HepG2 (cell line): ENCODE data around the gene IRX2. TPM values are rescaled to one million over a fixed set of nuclear protein-coding genes. Genes with fewer than 3 reads are reported as not detected.

Experiments
- ATAC-seq: fragments of 200-7000 bp; cut with Tn5 transposase; 3 replicates; pipeline ENCODE4 v1.9.1; 2020; ENCODE audit warnings: mild to moderate bottlenecking, moderate library complexity
- BruUV-seq: library from RNA; stranded (reverse); fragments of 400-500 nt; replicated peaks from 2 replicates; lab custom pipeline; 2021; lab: Mats Ljungman, UMichigan
- CTCF ChIA-PET: fragments of 300-600 bp; formaldehyde crosslinking; extraction: SDS; loops from one replicate; lab custom pipeline; 2021; ENCODE audit warnings: low total read pairs, inconsistent platforms, low intra/inter-chr PET ratio; lab: Yijun Ruan, JAX
- POLR2A ChIA-PET: fragments of 350-600 bp; sonication (Branson Sonifier 250); formaldehyde crosslinking; loops from one replicate; lab custom pipeline; 2020; ENCODE audit warnings: antibody characterized with exemption, inconsistent platforms; lab: Yijun Ruan, JAX
- DNase-seq: peaks from one replicate; pipeline ENCODE4 v3.0.0-alpha.2; 2015; ENCODE audit warnings: low spot score
- FAIRE-seq: peaks from 3 replicates; lab custom pipeline; 2011; peaks lifted over from hg19 to GRCh38; lab: Jason Lieb, UNC
- H2AFZ ChIP-seq: one replicate; pipeline ENCODE4 v1.6.1; 2011; ENCODE audit warnings: low read length, inconsistent platforms
- H3K27ac ChIP-seq: fragments of 300-600 bp; 3 replicates; pipeline ENCODE4 v1.8.0; 2011; ENCODE audit warnings: mixed run types, mild to moderate bottlenecking, mixed read lengths, low read length, inconsistent platforms; ENCODE audit not compliant: insufficient read depth; ENCODE audit errors: extremely low read length
- H3K27me3 ChIP-seq, 2 experiments: fragments of 200-600 bp in 1 of 2; 2 replicates in 1 of 2; 3 replicates in 1 of 2; pipeline versions ENCODE4 v1.6.0 to v1.8.0; 2011; ENCODE audit warnings: low read length in 2 of 2, mild to moderate bottlenecking in 2 of 2, moderate library complexity in 2 of 2, inconsistent platforms in 1 of 2; ENCODE audit not compliant: insufficient read depth in 2 of 2, control insufficient read depth in 1 of 2
- H3K36me3 ChIP-seq, 2 experiments: fragments of 200-600 bp in 1 of 2; replicated peaks in 1 of 2; 2 replicates in 1 of 2; 3 replicates in 1 of 2; pipeline versions ENCODE4 v1.5.1 to v1.8.0; 2011; ENCODE audit warnings: low read length in 2 of 2, inconsistent platforms in 1 of 2; ENCODE audit not compliant: insufficient read depth in 2 of 2, control insufficient read depth in 1 of 2
- H3K4me1 ChIP-seq: 2 replicates; pipeline ENCODE4 v1.5.1; 2012; ENCODE audit warnings: low read length, inconsistent platforms; ENCODE audit not compliant: insufficient read depth
- H3K4me2 ChIP-seq: 2 replicates; pipeline ENCODE4 v1.6.0; 2011; ENCODE audit warnings: low read depth, low read length, inconsistent platforms
- H3K4me3 ChIP-seq, 3 experiments: fragments of 200-600 bp in 1 of 3; sonication (generic), shearing (Covaris generic) in 1 of 3; replicated peaks in 1 of 3; 2 replicates each; pipeline ENCODE4 v1.5.1; 2011 to 2016; ENCODE audit warnings: low read length in 3 of 3, inconsistent platforms in 2 of 3, low read depth in 2 of 3, mild to moderate bottlenecking in 2 of 3, control low read depth in 1 of 3, mixed read lengths in 1 of 3; ENCODE audit not compliant: insufficient read depth in 1 of 3
- H3K79me2 ChIP-seq: one replicate; pipeline ENCODE4 v1.6.1; 2011; ENCODE audit warnings: low read length, inconsistent platforms; ENCODE audit not compliant: insufficient read depth
- H3K9ac ChIP-seq: 2 replicates; pipeline ENCODE4 v1.6.0; 2011; ENCODE audit warnings: mild to moderate bottlenecking, low read depth, low read length, inconsistent platforms; ENCODE audit not compliant: insufficient read depth
- H3K9me3 ChIP-seq: 2 replicates; pipeline ENCODE4 v1.5.1; 2012; ENCODE audit warnings: mild to moderate bottlenecking, low read length
- H4K20me1 ChIP-seq: 2 replicates; pipeline ENCODE4 v1.6.0; 2011; ENCODE audit warnings: inconsistent platforms, mild to moderate bottlenecking, low read length, moderate library complexity; ENCODE audit not compliant: insufficient read depth
- CREBL2 ChIP-seq: sonication (generic); formaldehyde crosslinking; IDR thresholded peaks from 2 replicates; pipeline ENCODE4 v1.8.1; 2023; ENCODE audit warnings: missing genetic modification reagents, mild to moderate bottlenecking, borderline replicate concordance
- FOXM1 ChIP-seq: sonication (generic); formaldehyde crosslinking; IDR thresholded peaks from 2 replicates; pipeline ENCODE4 v1.5.0; 2020; ENCODE audit warnings: missing genetic modification reagents
- ZFP62 ChIP-seq: sonication (generic); formaldehyde crosslinking; IDR thresholded peaks from 2 replicates; pipeline ENCODE4 v1.4.0; 2020; ENCODE audit warnings: missing genetic modification reagents
- ZNF121 ChIP-seq: sonication (generic); formaldehyde crosslinking; IDR thresholded peaks from 2 replicates; pipeline ENCODE4 v1.5.0; 2020; ENCODE audit warnings: mild to moderate bottlenecking, missing genetic modification reagents
- ZNF263 ChIP-seq: sonication (generic); formaldehyde crosslinking; IDR thresholded peaks from 2 replicates; pipeline ENCODE4 v1.4.0; 2020; ENCODE audit warnings: missing genetic modification reagents
- ZNF616 ChIP-seq: sonication (generic); formaldehyde crosslinking; IDR thresholded peaks from 2 replicates; pipeline ENCODE4 v1.5.0; 2020; ENCODE audit warnings: low read depth, mild to moderate bottlenecking, missing genetic modification reagents
- ZNF883 ChIP-seq: sonication (generic); formaldehyde crosslinking; IDR thresholded peaks from 2 replicates; pipeline ENCODE4 v1.5.1; 2020; ENCODE audit warnings: mild to moderate bottlenecking, missing genetic modification reagents; ENCODE audit errors: not compliant biosample characterization
- WGBS: methylation state at CpG from one replicate; pipeline ENCODE4 v1.1.6; 2017; ENCODE audit warnings: low lambda C conversion rate; 5-methylcytosine and 5-hydroxymethylcytosine counted together
- in situ Hi-C: cut with HindIII; loops from 2 replicates; pipeline ENCODE4 v1.10.0; 2017; ENCODE audit warnings: low pct_unique_long_range_greater_than_20kb; ENCODE audit not compliant: extremely low pct_ligation_motif_present
- intact Hi-C: fragments of 100-400 bp; cut with micrococcal nuclease; formaldehyde crosslinking; loops from one replicate; pipeline ENCODE4 v1.10.0; 2022; ENCODE audit not compliant: unreplicated experiment
- polyA plus RNA-seq, 8 experiments: library from polyadenylated mRNA; depleted of rRNA in 3 of 8; stranded (reverse) in 7 of 8; unstranded in 1 of 8; fragments of >200 nt; fragmentation: Illumina TruSeq in 4 of 8; extraction: Trizol in 4 of 8; gene quantifications; 2 replicates each; pipeline versions ENCODE4 v1.2.1 to v1.2.3, GENCODE V29; 2011 to 2016; ENCODE audit warnings: low read depth in 4 of 8, missing spikeins in 1 of 8, mixed read lengths in 1 of 8; ENCODE audit not compliant: insufficient read depth in 1 of 8
- total RNA-seq, 5 experiments: library from RNA; depleted of rRNA; stranded (reverse); fragments of >200 nt; fragmentation: Illumina TruSeq; extraction: Trizol; gene quantifications; 2 replicates each; pipeline ENCODE4 v1.2.3, GENCODE V29; 2016; ENCODE audit warnings: low read depth in 1 of 5

IRX2 gene
- total and polyA plus RNA-seq, 2 of the 13 experiments (the other 11 are each of a cell fraction or from before 2014, with no cell fraction given): not detected

- H3K9ac ChIP-seq: no peak overlapping the region
- in situ Hi-C loops (no loop called here), intact Hi-C loops (no loop called here)
- no peak for ATAC-seq
- 95% methylated on average over 86 of the region's 110 CpGs for WGBS
- no peaks in the 10 kb centered on the region for H3K4me1 ChIP-seq
- no peak for TF ChIP-seq ZNF263
- no peak overlapping the region for H3K27ac ChIP-seq
- H4K20me1 ChIP-seq: no peaks in the 10 kb centered on the region
- no peak overlapping the region for H2AFZ ChIP-seq
- no TSS peak for BruUV-seq
- H3K27me3 ChIP-seq: peaks cover 0 to 11% of the 10 kb centered on the region in 2 experiments; a peak in 3 of 5 replicates
- H3K36me3 ChIP-seq: no peaks in the 10 kb centered on the region
- H3K4me2 ChIP-seq: no peak overlapping the region
- no peak for FAIRE-seq
- ChIA-PET CTCF (no interaction called here), POLR2A (no interaction called here)
- no peak overlapping the region for H3K4me3 ChIP-seq
- no peak for DNase-seq
- H3K9me3 ChIP-seq: no peaks in the 10 kb centered on the region; the same call in 1 of the 2 replicates
- no peaks in the 10 kb centered on the region for H3K79me2 ChIP-seq
These were observed 566 bp downstream of the IRX2 start for GRCh38 chr5:2750758-2751464.

- Histone ChIP-seq H3K4me1 (no peaks in the 10 kb centered on the region), H4K20me1 (no peaks in the 10 kb centered on the region), H3K4me3 (no peak overlapping the region), H3K4me2 (no peak overlapping the region), H3K9me3 (no peaks in the 10 kb centered on the region; the same call in 1 of the 2 replicates), H3K27ac (no peak overlapping the region), H3K79me2 (no peaks in the 10 kb centered on the region), H3K9ac (no peak overlapping the region), H3K36me3 (no peaks in the 10 kb centered on the region), H2AFZ (no peak overlapping the region), H3K27me3 (peaks cover 0 to 4% of the 10 kb centered on the region in 2 experiments; a peak in 3 of 5 replicates)
- DNase-seq: no peak
- 78% methylated on average over 31 of the region's 63 CpGs for WGBS
- no TSS peak for BruUV-seq
- intact Hi-C loops: no loop called here
- in situ Hi-C loops: no loop called here
- no peak for FAIRE-seq
- ChIA-PET POLR2A (no interaction called here), CTCF (no interaction called here)
- no peak for ATAC-seq
- TF ChIP-seq CREBL2: no peak
- TF ChIP-seq ZNF883 (CRISPR knock-in tag): no peak
- TF ChIP-seq FOXM1 (CRISPR knock-in tag): no peak
- TF ChIP-seq ZNF616 (CRISPR knock-in tag): no peak
- TF ChIP-seq ZFP62 (CRISPR knock-in tag): no peak
- no peak for TF ChIP-seq ZNF121 (CRISPR knock-in tag)
These were observed 1.3 kb downstream of the IRX2 start for GRCh38 chr5:2750026-2750757.
